ENCODE measurements around the gene SCUBE2.

Gene SCUBE2

DNA sequence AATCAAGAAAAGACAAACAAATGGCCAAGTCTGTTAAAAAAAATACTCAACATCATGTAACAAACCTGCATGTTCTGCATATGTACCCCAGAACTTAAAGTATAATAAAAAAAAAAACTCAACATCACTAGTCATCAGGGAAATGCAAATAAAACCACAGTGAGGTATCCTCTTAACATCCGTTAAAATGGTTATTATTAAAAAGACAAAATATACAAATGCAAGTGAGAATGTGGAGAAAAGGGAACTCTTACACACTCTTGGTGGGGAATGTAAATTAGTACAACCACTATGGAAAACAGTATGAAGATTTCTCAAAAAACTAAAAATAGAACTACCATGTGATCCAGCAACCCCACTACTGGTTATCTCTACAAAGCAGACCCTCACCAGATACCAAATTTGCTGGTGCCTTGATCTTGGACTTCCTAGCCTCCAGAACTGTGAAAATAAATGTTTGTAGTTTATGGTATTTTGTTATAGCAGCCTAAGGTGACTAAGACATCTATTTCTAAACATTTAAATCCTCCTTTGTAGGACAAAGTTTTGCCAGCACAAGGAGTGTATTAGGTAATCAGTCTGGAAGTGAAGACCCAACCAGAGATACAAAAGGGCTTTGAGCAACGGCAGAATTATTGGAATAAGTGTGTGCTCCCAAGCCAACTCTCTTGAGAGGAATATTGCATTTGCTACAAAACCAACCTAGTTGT, 32.4 kb upstream of the SCUBE2 start:
- TF ChIP-seq GATA3 (IDR thresholded peaks at IDR 0.05; ENCODE audit: low read depth, low read length) (no peak), GATA2 (IDR thresholded peaks at IDR 0.05; ENCODE audit: low read depth, low read length) (no peak)

GRCh38 chr11:9121469-9121796, 30.0 kb upstream of the SCUBE2 start:
- TF ChIP-seq GATA3 (IDR thresholded peaks at IDR 0.05; ENCODE audit: low read depth, low read length), result no peak
- TF ChIP-seq GATA2 (IDR thresholded peaks at IDR 0.05; ENCODE audit: low read depth, low read length), result no peak

DNA sequence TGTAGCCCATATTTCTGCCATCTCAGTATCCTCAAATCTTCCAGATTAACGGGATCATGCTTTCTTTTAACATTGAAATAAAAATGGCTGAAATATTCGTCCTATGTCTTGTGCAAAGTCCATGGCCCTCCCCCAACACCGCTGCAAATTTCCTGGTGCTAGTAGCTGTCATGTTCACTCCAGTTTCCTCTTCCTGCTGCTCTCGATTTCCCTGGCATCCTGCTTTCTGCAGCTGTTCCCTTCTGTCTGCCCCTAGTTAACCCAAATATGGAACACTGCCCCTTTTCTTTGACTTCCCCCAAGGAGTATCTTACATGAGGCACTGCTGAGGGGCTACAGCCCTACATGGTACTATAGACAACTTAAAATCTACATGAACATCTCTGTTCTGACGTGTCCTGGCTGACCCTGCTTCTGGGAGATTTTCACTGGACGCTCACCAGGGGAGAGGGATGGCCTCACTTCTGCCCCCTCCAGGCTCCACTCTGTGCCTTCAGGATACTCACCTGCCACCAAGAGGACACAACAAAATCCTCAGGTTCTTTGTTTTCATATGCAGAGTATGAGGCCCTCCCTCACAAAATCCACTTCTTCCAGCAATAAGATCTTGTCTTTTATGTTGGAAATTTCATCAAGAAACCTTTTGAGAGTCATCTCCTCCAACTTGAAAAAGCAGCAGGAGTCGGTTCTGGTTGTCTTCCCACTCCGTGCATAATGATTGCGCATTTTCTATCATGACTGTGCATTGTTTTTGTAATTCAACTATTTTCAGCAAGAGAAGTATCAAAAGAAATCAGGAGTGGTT, 29.5 kb upstream of the SCUBE2 start:
- TF ChIP-seq GATA3 (IDR thresholded peaks at IDR 0.05; ENCODE audit: low read depth, low read length) (no peak), GATA2 (IDR thresholded peaks at IDR 0.05; ENCODE audit: low read depth, low read length) (no peak)

GRCh38 chr11:9118277-9118676, 26.9 kb upstream of the SCUBE2 start:
- TF ChIP-seq GATA2 (IDR thresholded peaks at IDR 0.05; ENCODE audit: low read depth, low read length), result no peak

- TF ChIP-seq GATA3 (IDR thresholded peaks at IDR 0.05; ENCODE audit: low read depth, low read length) (no peak), GATA2 (IDR thresholded peaks at IDR 0.05; ENCODE audit: low read depth, low read length) (no peak)
Measured at GRCh38 chr11:9112075-9112474, 20.7 kb upstream of the SCUBE2 start.

- TF ChIP-seq GATA2 (IDR thresholded peaks at IDR 0.05; ENCODE audit: low read depth, low read length) (no peak), GATA3 (IDR thresholded peaks at IDR 0.05; ENCODE audit: low read depth, low read length) (no peak)
Measured at GRCh38 chr11:9109858-9110731, 18.7 kb upstream of the SCUBE2 start.

GRCh38 chr11:9104580-9104979, 13.2 kb upstream of the SCUBE2 start:
- TF ChIP-seq GATA2 (IDR thresholded peaks at IDR 0.05; ENCODE audit: low read depth, low read length) (no peak), GATA3 (IDR thresholded peaks at IDR 0.05; ENCODE audit: low read depth, low read length) (no peak)

DNA sequence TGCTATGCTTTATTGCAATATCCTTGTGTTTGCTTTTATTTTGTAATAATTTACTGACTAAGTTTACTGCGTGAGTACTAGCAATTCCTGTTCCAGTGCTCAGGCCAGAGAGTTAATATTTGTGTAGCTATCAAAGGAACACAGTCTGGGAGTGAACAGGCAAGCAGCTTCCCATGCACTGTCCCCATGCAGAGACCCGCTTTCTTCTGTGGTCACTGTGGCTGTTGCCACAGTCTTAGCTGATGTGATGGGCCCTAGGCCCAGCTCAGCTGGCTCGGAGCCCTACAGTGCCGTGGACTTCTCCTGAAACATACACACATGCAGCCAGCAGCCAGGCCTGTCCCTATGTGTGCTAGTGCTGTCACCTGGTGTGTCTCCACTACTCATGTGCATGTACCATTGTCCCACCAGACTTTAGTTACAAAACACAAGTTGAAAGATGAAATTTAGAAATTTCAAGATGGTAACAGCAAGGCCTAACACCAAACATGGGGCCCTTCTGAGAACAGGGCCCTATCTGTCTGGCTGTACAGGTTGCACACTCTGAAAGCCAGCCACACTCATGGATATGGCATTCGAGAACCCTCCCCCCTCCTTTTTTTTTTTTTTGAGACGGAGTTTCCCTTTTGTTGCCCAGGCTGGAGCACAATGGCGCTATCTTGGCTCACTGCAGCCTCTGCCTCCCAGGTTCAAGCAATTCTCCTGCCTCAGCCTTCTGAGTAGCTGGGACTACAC, 12.3 kb upstream of the SCUBE2 start:
- TF ChIP-seq GATA3 (IDR thresholded peaks at IDR 0.05; ENCODE audit: low read depth, low read length) (no peak), GATA2 (IDR thresholded peaks at IDR 0.05; ENCODE audit: low read depth, low read length) (no peak)

DNA sequence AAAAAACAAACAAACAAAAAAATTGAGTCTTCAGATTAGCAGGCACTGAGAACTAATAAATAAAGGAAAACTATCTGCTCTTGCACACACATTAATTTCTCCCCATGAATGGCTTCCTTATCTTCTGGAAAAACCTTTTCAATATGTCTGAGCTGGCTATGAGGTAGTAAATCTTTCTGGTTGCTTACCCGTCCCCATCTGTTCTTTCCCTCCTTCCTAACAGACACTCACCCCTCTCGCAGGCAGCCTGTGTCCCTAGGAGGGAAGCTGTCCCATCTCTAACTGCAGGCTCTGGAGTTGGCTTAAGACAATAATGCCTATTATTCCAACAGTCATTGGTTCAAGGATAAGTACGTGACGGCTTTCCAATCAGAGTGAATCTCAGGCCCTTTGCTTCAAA, 8.2 kb upstream of the SCUBE2 start:
- TF ChIP-seq GATA2 (IDR thresholded peaks at IDR 0.05; ENCODE audit: low read depth, low read length), result no peak
- no peak for TF ChIP-seq GATA3 (IDR thresholded peaks at IDR 0.05; ENCODE audit: low read depth, low read length)

DNA sequence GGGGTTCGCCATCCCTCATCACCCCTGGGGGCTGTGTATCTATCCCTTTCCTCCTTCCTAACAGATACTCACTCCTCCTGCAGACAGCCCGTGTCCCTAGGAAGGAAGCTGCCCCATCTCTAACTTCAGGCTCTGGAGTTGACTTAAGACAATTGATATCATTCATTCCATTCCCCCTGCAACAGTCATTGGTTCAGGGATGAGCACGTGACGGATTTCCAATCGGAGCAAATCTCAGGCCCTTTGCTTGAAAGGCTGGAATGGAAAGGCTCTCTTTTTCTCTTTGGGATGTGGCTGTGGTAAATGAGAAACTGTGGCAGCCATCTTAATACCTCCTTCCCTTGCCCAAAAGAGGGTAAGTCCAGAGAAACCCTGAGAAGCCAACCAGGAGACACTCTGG, 5.0 kb upstream of the SCUBE2 start:
- TF ChIP-seq GATA2 (IDR thresholded peaks at IDR 0.05; ENCODE audit: low read depth, low read length) (no peak), GATA3 (IDR thresholded peaks at IDR 0.05; ENCODE audit: low read depth, low read length) (no peak)

- TF ChIP-seq GATA2 (IDR thresholded peaks at IDR 0.05; ENCODE audit: low read depth, low read length) (no peak), GATA3 (IDR thresholded peaks at IDR 0.05; ENCODE audit: low read depth, low read length) (no peak)
Measured at GRCh38 chr11:9095421-9095820, 4.0 kb upstream of the SCUBE2 start.

DNA sequence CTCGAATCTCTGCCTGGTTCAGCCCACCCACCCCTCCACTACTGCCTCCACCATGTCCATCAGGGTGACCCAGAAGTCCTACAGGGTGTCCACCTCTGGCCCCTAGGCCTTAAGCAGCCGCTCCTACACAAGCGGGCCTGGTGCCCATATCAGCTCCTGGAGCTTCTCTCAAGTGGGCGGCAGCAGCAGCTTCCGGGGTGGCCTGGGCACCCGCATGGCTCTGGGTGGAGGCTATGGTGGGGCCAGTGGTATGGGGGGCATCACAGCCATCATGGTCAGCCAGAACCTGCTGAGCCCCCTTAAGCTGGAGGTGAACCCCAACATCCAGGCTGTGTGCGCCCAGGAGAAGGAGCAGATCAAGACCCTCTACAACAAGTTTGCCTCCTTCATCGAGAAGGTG, 3.0 kb upstream of the SCUBE2 start:
- TF ChIP-seq GATA3 (IDR thresholded peaks at IDR 0.05; ENCODE audit: low read depth, low read length) (no peak), GATA2 (IDR thresholded peaks at IDR 0.05; ENCODE audit: low read depth, low read length) (no peak)

DNA sequence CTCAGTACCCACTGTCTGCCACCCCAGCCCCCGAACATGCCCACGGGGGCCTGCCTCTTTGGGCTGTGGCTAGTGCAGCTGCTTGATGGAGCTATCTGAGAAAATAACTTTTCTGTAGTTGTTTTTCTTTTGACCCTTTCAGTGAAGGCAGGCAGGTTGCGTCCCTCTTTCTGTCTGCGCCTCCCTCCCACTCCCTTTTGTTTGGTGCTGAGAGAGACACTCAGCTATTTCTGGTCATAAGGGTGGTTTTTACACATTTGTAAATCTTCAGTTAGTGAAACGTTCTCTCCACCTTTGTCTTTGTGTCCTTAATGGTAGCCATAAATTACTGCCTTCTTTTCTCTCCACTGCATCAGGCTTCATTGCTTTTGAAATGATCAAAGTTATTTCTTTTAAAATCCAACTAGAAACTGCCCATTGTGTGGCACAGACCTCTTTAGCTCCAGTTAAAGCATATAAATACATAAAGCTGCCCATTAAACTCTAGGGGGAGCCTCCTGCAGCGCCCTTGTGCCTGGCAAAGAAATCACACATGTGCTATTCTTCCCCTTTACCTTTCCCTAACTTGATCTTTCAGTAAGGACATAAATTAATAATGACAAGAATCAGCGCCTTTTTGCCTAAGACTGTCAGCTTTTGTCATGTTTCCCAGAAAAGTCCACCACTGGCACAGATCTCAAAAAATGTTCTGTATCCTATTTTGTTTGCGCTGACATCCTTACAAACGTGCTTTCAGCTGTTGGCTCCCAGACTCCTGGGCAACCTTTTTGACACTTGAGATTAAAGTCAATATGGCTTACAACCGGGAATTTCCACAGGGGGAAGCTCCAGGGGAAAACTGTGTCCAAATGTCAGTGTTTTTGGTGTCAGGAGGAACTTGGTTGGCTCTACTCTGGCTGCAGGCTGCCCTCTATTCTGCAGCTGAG, 1.7 kb upstream of the SCUBE2 start:
- TF ChIP-seq GATA2 (IDR thresholded peaks at IDR 0.05; ENCODE audit: low read depth, low read length) (no peak), GATA3 (IDR thresholded peaks at IDR 0.05; ENCODE audit: low read depth, low read length) (no peak)

Measured in SH-SY5Y (cell line).